ENCODE results near the gene AOC1.
"Not testable (repeated sequence)": the region's sequence is repeated elsewhere in the genome, so short reads cannot be mapped to it uniquely, and the experiment has no call there.

The AOC1 gene

DNA sequence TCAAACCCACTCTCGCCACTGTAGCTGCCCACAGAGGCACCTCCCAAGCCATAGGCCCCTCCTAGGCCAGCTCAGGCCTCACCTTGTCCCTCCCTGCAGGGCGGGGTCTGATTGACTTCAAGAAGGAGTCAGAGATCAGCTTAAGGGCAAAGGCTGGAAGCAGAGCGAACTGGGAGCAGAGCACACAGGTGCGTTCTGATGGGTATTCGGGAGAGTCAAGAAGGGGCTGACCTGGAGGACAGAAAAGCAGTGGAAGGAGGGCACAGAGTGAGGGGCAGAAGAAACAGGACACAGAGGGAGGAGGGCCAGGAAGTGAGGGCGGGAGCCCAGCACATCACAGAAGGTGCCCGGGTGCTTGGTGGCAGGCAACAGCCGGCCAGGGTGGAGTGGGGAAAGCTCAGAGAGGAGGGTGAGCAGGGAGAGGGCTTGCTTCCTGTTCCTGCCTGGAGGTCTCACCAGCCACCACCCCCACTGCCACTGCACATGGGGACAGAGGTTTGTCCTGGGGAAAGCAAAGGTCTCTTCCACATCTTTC lies at the start of gene AOC1:
Gene AOC1, plus strand, starts transcription at position 147 of the 535 bp plus-strand sequence. CDS start 3,954 bp downstream, outside the sequence.
- no peak for DNase-seq (ENCODE audit: low read depth, low spot score)
- Histone ChIP-seq H3K27ac (no peak within 1 kb of the TSS), H3K9ac (ENCODE audit: insufficient read length) (no peak within 1 kb of the TSS), H3K36me3 (ENCODE audit: insufficient read depth, low read length) (no peaks in the 10 kb centered on the region), H3K9me3 (ENCODE audit: low read depth, low read length) (no peaks in the 10 kb centered on the region), H3K4me3 (no peak within 1 kb of the TSS)
- TF ChIP-seq POLR2AphosphoS5 (IDR thresholded peaks at IDR 0.05; ENCODE audit: borderline replicate concordance, low read depth, low read length) = no peak
- TF ChIP-seq EZH2 (IDR thresholded peaks at IDR 0.05) = no peak
- TF ChIP-seq FOXP2 (optimal IDR thresholded peaks at IDR 0.05; ENCODE audit: control extremely low read depth, extremely low read length, insufficient read depth) = no peak

DNA sequence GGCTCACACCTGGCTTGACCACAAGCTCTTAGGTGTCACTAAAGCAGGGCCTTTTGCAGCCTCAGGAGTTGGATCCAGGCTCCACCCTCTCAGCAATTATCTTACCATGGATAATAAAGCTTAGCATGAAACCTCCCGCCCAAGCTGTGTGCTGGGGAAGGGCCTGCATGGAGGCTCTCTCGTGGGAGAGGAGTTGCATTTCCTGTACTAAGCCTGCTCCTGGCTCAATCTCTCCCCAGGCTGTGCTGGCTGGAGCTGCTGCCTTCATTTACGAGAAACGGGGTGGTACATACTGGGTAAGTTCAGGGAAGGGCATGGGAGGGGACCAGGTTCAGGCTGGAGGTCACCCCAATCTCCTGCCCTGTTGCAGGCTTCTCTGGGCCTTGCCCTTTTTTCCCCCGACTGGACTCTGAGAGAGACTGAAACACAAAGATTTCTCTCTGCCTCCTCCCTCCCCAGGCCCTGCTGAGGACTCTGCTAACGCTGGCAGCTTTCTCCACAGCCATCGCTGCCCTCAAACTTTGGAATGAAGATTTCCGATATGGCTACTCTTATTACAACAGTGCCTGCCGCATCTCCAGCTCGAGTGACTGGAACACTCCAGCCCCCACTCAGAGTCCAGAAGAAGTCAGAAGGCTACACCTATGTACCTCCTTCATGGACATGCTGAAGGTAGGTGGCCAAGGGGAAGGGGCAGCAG lies 49.0 kb upstream of the AOC1 start:
- Histone ChIP-seq H3K9me3 (ENCODE audit: low read depth, low read length) (no peaks in the 10 kb centered on the region), H3K9ac (ENCODE audit: insufficient read length) (no peak overlapping the region), H3K4me3 (no peak overlapping the region), H3K36me3 (ENCODE audit: insufficient read depth, low read length) (no peaks in the 10 kb centered on the region), H3K27ac (no peak overlapping the region)
- TF ChIP-seq FOXP2 (optimal IDR thresholded peaks at IDR 0.05; ENCODE audit: control extremely low read depth, extremely low read length, insufficient read depth) (no peak), EZH2 (IDR thresholded peaks at IDR 0.05) (no peak), POLR2AphosphoS5 (IDR thresholded peaks at IDR 0.05; ENCODE audit: borderline replicate concordance, low read depth, low read length) (no peak)
- DNase-seq (ENCODE audit: low read depth, low spot score) = no peak

- H3K36me3 ChIP-seq (ENCODE audit: insufficient read depth, low read length) = no peaks in the 10 kb centered on the region
- H3K9me3 ChIP-seq (ENCODE audit: low read depth, low read length) = no peaks in the 10 kb centered on the region
- no peak overlapping the region for H3K9ac ChIP-seq (ENCODE audit: insufficient read length)
- TF ChIP-seq POLR2AphosphoS5 (IDR thresholded peaks at IDR 0.05; ENCODE audit: borderline replicate concordance, low read depth, low read length) (no peak), EZH2 (IDR thresholded peaks at IDR 0.05) (no peak), FOXP2 (optimal IDR thresholded peaks at IDR 0.05; ENCODE audit: control extremely low read depth, extremely low read length, insufficient read depth) (no peak)
- no peak for DNase-seq (ENCODE audit: low read depth, low spot score)
- H3K4me3 ChIP-seq = no peak overlapping the region
- no peak overlapping the region for H3K27ac ChIP-seq
These were observed 47.5 kb upstream of the AOC1 start for GRCh38 chr7:150804802-150805201.

GRCh38 chr7:150805864-150806263 lies 46.5 kb upstream of the AOC1 start:
- no peak overlapping the region for H3K27ac ChIP-seq
- no peaks in the 10 kb centered on the region for H3K36me3 ChIP-seq (ENCODE audit: insufficient read depth, low read length)
- TF ChIP-seq EZH2 (IDR thresholded peaks at IDR 0.05) (no peak), POLR2AphosphoS5 (IDR thresholded peaks at IDR 0.05; ENCODE audit: borderline replicate concordance, low read depth, low read length) (no peak), FOXP2 (optimal IDR thresholded peaks at IDR 0.05; ENCODE audit: control extremely low read depth, extremely low read length, insufficient read depth) (no peak)
- H3K4me3 ChIP-seq = no peak overlapping the region
- no peak overlapping the region for H3K9ac ChIP-seq (ENCODE audit: insufficient read length)
- no peak for DNase-seq (ENCODE audit: low read depth, low spot score)
- H3K9me3 ChIP-seq (ENCODE audit: low read depth, low read length) = no peaks in the 10 kb centered on the region

- Histone ChIP-seq H3K27ac (no peak overlapping the region), H3K9ac (ENCODE audit: insufficient read length) (no peak overlapping the region), H3K36me3 (ENCODE audit: insufficient read depth, low read length) (no peaks in the 10 kb centered on the region), H3K9me3 (ENCODE audit: low read depth, low read length) (no peaks in the 10 kb centered on the region), H3K4me3 (no peak overlapping the region)
- TF ChIP-seq EZH2 (IDR thresholded peaks at IDR 0.05) = no peak
- no peak for TF ChIP-seq FOXP2 (optimal IDR thresholded peaks at IDR 0.05; ENCODE audit: control extremely low read depth, extremely low read length, insufficient read depth)
- TF ChIP-seq POLR2AphosphoS5 (IDR thresholded peaks at IDR 0.05; ENCODE audit: borderline replicate concordance, low read depth, low read length) = no peak
- no peak for DNase-seq (ENCODE audit: low read depth, low spot score)
These were observed 45.9 kb upstream of the AOC1 start for GRCh38 chr7:150806454-150806853.

- no peak for DNase-seq (ENCODE audit: low read depth, low spot score)
- H3K9me3 ChIP-seq (ENCODE audit: low read depth, low read length) = no peaks in the 10 kb centered on the region
- TF ChIP-seq EZH2 (IDR thresholded peaks at IDR 0.05) (no peak), FOXP2 (optimal IDR thresholded peaks at IDR 0.05; ENCODE audit: control extremely low read depth, extremely low read length, insufficient read depth) (no peak), POLR2AphosphoS5 (IDR thresholded peaks at IDR 0.05; ENCODE audit: borderline replicate concordance, low read depth, low read length) (no peak)
- H3K4me3 ChIP-seq = no peak overlapping the region
- H3K36me3 ChIP-seq (ENCODE audit: insufficient read depth, low read length) = no peaks in the 10 kb centered on the region
- H3K9ac ChIP-seq (ENCODE audit: insufficient read length) = no peak overlapping the region
- no peak overlapping the region for H3K27ac ChIP-seq
These were observed 45.5 kb upstream of the AOC1 start for GRCh38 chr7:150806863-150807262.

DNA sequence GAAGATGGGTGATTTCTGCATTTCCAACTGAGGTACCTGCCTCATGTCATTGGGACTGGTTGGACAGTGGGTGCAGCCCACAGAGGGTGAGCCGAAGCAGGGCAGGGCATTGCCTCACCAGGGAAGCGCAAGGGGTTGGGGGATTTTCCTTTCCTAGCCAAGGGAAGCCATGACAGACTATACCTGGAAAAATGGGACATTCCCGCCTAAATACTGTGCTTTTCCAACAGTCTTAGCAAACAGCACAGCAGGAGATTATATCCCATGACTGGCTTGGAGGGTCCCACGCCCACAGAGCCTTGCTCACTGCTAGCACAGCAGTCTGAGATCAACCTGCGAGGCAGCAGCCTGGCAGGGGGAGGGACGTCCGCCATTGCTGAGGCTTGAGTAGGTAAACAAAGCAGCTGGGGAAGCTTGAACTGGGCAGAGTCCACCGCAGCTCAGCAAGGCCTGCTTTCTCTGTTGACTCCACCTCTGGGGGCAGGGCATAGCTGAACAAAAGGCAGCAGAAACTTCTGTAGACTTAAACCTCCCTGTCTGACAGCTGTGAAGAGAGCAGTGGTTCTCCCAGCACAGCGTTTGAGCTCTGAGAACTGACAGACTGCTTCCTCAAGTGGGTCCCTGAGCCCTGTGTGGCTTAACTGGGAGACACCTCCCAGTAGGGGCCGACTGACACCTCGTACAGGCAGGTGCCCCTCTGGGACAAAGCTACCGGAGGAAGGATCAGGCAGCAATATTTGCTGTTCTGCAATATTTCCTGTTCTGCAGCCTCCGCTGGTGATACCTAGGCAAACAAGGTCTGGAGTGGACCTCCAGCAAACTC lies 44.5 kb upstream of the AOC1 start:
- not testable (repeated sequence) for DNase-seq (ENCODE audit: low read depth, low spot score); H3K36me3 ChIP-seq (ENCODE audit: insufficient read depth, low read length); H3K4me3 ChIP-seq; H3K27ac ChIP-seq; H3K9ac ChIP-seq (ENCODE audit: insufficient read length); H3K9me3 ChIP-seq (ENCODE audit: low read depth, low read length)

- TF ChIP-seq FOXP2 (optimal IDR thresholded peaks at IDR 0.05; ENCODE audit: control extremely low read depth, extremely low read length, insufficient read depth) = no peak
- TF ChIP-seq EZH2 (IDR thresholded peaks at IDR 0.05) = no peak
- TF ChIP-seq POLR2AphosphoS5 (IDR thresholded peaks at IDR 0.05; ENCODE audit: borderline replicate concordance, low read depth, low read length) = no peak
- Histone ChIP-seq H3K9ac (ENCODE audit: insufficient read length) (no peak overlapping the region), H3K4me3 (no peak overlapping the region), H3K27ac (no peak overlapping the region), H3K36me3 (ENCODE audit: insufficient read depth, low read length) (no peaks in the 10 kb centered on the region), H3K9me3 (ENCODE audit: low read depth, low read length) (peaks cover 6% of the 10 kb centered on the region; the same call in 1 of the 2 replicates)
- no peak for DNase-seq (ENCODE audit: low read depth, low spot score)
These were observed 37.9 kb upstream of the AOC1 start for GRCh38 chr7:150814328-150815001.

All from SK-N-MC (cell line).